HEK293T (cell line): ENCODE results near the gene DUOX1.

Experiments
- CTCF ChIA-PET: fragments of 350-600 bp; formaldehyde crosslinking; extraction: SDS; loops from one replicate; lab custom pipeline; 2021; ENCODE audit warnings: antibody characterized with exemption, inconsistent platforms; lab: Yijun Ruan, JAX
- POLR2A ChIA-PET: fragments of 350-600 bp; formaldehyde crosslinking; extraction: SDS; loops from one replicate; lab custom pipeline; 2020; ENCODE audit warnings: antibody characterized with exemption, inconsistent platforms; lab: Yijun Ruan, JAX
- DNase-seq: peaks from one replicate; pipeline ENCODE4 v3.0.0; 2012; ENCODE audit warnings: mixed read lengths; ENCODE audit errors: extremely low spot score
- ARNT ChIP-seq: fragments of 450-650 bp; IDR thresholded peaks from 2 replicates; pipeline ENCODE4 v1.6.1; 2017; ENCODE audit warnings: mild to moderate bottlenecking
- BHLHE40 ChIP-seq: fragments of 450-650 bp; IDR thresholded peaks from 2 replicates; pipeline ENCODE4 v1.6.1; 2016; ENCODE audit warnings: mild to moderate bottlenecking, moderate library complexity, borderline replicate concordance
- CTBP1 ChIP-seq: fragments of 450-650 bp; IDR thresholded peaks from 2 replicates; pipeline ENCODE4 v1.6.1; 2016; ENCODE audit warnings: borderline replicate concordance
- ELF4 ChIP-seq: fragments of 450-650 bp; IDR thresholded peaks from 2 replicates; pipeline ENCODE4 v1.6.1; 2017; ENCODE audit warnings: antibody characterized with exemption
- FOXA1 ChIP-seq: fragments of 450-650 bp; IDR thresholded peaks from 2 replicates; pipeline ENCODE4 v1.6.1; 2016; ENCODE audit warnings: mild to moderate bottlenecking
- FOXK2 ChIP-seq: fragments of 450-650 bp; IDR thresholded peaks from 2 replicates; pipeline ENCODE4 v1.6.1; 2016; ENCODE audit warnings: mild to moderate bottlenecking
- FOXM1 ChIP-seq: fragments of 450-650 bp; IDR thresholded peaks from 2 replicates; pipeline ENCODE4 v1.6.1; 2017; ENCODE audit warnings: mild to moderate bottlenecking, borderline replicate concordance
- HDGF ChIP-seq: fragments of 450-650 bp; IDR thresholded peaks from 2 replicates; pipeline ENCODE4 v1.6.1; 2017; ENCODE audit warnings: antibody characterized with exemption, borderline replicate concordance
- L3MBTL2 ChIP-seq: fragments of 450-650 bp; conservative IDR thresholded peaks from 2 replicates; pipeline ENCODE4 v1.6.1; 2016; ENCODE audit warnings: mild to moderate bottlenecking
- LEF1 ChIP-seq: fragments of 450-650 bp; IDR thresholded peaks from 2 replicates; pipeline ENCODE4 v1.6.1; 2017; ENCODE audit warnings: mild to moderate bottlenecking, borderline replicate concordance
- NFRKB ChIP-seq: fragments of 450-650 bp; IDR thresholded peaks from 2 replicates; pipeline ENCODE4 v1.6.1; 2016; ENCODE audit warnings: mild to moderate bottlenecking, moderate library complexity
- SP1 ChIP-seq: fragments of 450-650 bp; IDR thresholded peaks from 2 replicates; pipeline ENCODE4 v1.6.1; 2017
- SUZ12 ChIP-seq: fragments of 450-650 bp; IDR thresholded peaks from 2 replicates; pipeline ENCODE4 v1.6.1; 2016; ENCODE audit warnings: mild to moderate bottlenecking
- TARDBP ChIP-seq: fragments of 450-650 bp; IDR thresholded peaks from 2 replicates; pipeline ENCODE4 v1.6.1; 2016
- ZNF384 ChIP-seq: fragments of 450-650 bp; IDR thresholded peaks from 2 replicates; pipeline ENCODE4 v1.6.1; 2016
- TF ChIP-seq, protein P1 (sequence below): fragments of 450-650 bp; IDR thresholded peaks from 2 replicates; pipeline ENCODE4 v1.6.1; 2016

Gene DUOX1

DNA sequence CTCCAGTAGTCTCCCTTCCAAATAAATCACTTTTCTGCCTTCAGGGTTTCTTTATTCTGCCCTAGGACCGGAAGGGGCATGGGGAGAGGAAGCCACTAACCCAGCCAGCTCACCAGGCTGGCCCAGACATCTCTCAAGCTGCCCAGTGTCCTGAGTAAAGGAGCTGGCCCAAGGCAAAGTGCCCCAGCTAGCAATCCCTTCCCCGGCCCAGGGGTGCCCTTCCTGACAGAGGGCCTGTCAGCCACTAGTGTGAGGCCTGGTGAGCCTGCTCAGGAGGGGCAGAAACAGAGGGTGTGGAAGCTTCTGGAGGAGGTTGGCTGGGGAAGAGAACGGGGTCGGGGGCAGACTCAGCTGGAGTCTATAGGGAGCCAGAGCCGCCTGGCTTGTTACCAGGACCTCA lies 35.7 kb downstream of the DUOX1 start:
- DNase-seq = no peak
- TF ChIP-seq CTBP1 = no peak
- TF ChIP-seq SP1 = no peak
- TF ChIP-seq TARDBP = no peak
- ChIA-PET CTCF (interaction anchor here (1.1 kb wide), 1 partner anchor 47 kb away, joined by 5 read pairs; no protein-coding TSS in a partner anchor), POLR2A (interaction anchor here (1.2 kb wide), 1 partner anchor 237 kb away, joined by 3 read pairs; a partner anchor contains a TSS)

DNA sequence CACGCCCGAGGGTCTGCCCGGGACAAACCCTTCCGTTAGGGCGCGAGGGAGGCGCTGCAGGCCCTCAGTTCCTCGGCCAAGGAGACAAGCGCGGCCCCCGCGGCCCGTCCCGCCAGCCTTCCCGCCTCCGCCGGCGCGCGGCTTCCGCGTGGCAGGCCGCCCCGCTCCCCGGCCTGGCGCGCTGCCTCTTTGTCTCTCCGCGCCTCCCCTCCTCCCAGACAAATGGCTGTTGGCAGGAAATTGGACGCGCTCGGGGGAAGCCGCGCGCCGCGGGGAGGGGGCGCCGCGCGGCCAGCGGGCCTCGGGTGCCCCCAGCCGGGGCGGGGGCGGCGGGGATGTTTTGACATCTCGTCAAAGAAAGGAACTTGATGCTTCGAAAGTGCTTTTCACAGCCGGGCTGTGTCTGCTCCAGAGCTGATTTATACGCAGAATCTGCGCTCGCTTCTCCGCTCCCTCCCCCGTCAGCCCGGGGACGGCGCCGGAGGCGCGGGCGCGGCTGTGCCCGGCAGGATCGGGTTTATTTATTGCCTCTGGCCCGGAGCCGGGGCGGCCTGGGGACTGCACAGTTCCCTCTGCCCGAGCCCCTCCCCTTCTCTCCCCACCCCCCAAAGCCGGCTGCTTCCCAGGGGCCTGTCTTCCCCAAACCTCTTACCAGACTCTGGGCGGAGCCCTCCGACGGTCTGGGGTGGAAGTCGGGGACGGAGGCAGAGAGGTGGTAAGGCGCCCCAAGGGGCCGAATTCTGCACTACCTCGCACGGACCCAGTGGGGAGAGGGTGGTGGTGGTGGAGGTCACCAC lies 37.2 kb downstream of the DUOX1 start:
- no peak for TF ChIP-seq ELF4
- TF ChIP-seq HDGF = no peak
- TF ChIP-seq ARNT = no peak
- no peak for TF ChIP-seq SP1
- no peak for TF ChIP-seq ZNF384
- TF ChIP-seq SUZ12 = no peak
- no peak for TF ChIP-seq LEF1
- TF ChIP-seq L3MBTL2 = no peak
- no peak for TF ChIP-seq FOXM1
- TF ChIP-seq BHLHE40 = no peak
- TF ChIP-seq, protein P1, sequence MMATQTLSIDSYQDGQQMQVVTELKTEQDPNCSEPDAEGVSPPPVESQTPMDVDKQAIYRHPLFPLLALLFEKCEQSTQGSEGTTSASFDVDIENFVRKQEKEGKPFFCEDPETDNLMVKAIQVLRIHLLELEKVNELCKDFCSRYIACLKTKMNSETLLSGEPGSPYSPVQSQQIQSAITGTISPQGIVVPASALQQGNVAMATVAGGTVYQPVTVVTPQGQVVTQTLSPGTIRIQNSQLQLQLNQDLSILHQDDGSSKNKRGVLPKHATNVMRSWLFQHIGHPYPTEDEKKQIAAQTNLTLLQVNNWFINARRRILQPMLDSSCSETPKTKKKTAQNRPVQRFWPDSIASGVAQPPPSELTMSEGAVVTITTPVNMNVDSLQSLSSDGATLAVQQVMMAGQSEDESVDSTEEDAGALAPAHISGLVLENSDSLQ = no peak
- no peak for TF ChIP-seq FOXA1
- TF ChIP-seq CTBP1 = no peak
- no peak for TF ChIP-seq NFRKB
- no peak for TF ChIP-seq FOXK2
- TF ChIP-seq TARDBP = no peak
- peak; percentile 53 for DNase-seq
- CTCF ChIA-PET = interaction anchor here (0.7 to 1.5 kb wide), 3 partner anchors 10 to 65 kb away, joined by 3 to 7 read pairs (median 4); no protein-coding TSS in a partner anchor
- POLR2A ChIA-PET = interaction anchor here (0.9 to 1.8 kb wide), 4 partner anchors 15 to 235 kb away, joined by 3 to 9 read pairs (median 4); partner anchors contain the start of gene SHF

DNA sequence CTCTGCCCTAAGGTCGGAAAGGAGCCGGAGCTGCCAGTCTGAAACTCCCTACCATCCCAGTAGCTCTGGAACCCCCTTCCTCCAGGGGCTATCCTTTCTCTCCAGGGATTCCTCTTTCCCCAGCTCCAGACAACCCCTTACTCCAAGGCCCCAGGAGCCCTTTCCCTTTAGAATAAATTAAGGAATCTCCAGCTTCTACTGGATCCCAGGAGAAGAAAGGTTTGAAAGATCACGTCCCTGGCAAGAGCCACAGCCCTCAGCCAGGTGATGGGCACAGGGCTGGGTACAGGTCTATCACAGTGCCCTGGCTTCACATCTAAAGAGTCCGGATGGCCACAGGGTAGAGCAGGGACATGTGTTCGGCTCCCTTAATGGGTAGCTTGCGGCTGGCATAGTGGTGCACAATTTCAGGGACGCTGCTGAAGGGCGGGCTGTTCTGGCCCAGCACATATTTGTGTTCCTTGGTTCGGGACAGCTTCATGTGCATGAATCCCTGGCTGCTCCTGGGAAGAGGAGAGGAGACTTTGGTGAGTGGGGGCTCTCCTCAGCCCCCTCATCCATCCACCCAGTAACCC lies 37.9 kb downstream of the DUOX1 start:
- DNase-seq = no peak
- ChIA-PET POLR2A (interaction anchor here (0.9 to 1.8 kb wide), 7 partner anchors 14 to 235 kb away, joined by 3 to 9 read pairs (median 4); partner anchors contain the start of gene SHF), CTCF (interaction anchor here (0.7 to 1.5 kb wide), 5 partner anchors 9 to 66 kb away, joined by 3 to 7 read pairs (median 4); no protein-coding TSS in a partner anchor)
- TF ChIP-seq SP1 = no peak
- TF ChIP-seq FOXK2 = no peak
- TF ChIP-seq ELF4 = no peak

- CTCF ChIA-PET = interaction anchor here (0.9 to 1.5 kb wide), 5 partner anchors 9 to 50 kb away, joined by 3 to 7 read pairs (median 4); no protein-coding TSS in a partner anchor
- POLR2A ChIA-PET = interaction anchor here (0.6 to 1.8 kb wide), 8 partner anchors 14 to 234 kb away, joined by 3 to 9 read pairs (median 4); partner anchors contain the start of gene SHF
- DNase-seq = no peak
- no peak for TF ChIP-seq SP1
- no peak for TF ChIP-seq CTBP1
- TF ChIP-seq ZNF384 = no peak
- no peak for TF ChIP-seq FOXA1
- no peak for TF ChIP-seq TARDBP
- no peak for TF ChIP-seq ARNT
- TF ChIP-seq L3MBTL2 = no peak
- no peak for TF ChIP-seq ELF4
- TF ChIP-seq SUZ12 = no peak
- TF ChIP-seq FOXK2 = no peak
- TF ChIP-seq, protein P1 = no peak
- TF ChIP-seq HDGF = no peak
- TF ChIP-seq NFRKB = no peak
- no peak for TF ChIP-seq BHLHE40
- TF ChIP-seq FOXM1 = no peak
- TF ChIP-seq LEF1 = no peak
These were observed 38.5 kb downstream of the DUOX1 start for GRCh38 chr15:45168286-45168685.

GRCh38 chr15:45168751-45169551 lies 39.2 kb downstream of the DUOX1 start:
- TF ChIP-seq SP1 (no peak), TARDBP (no peak), ZNF384 (no peak), FOXA1 (no peak), NFRKB (no peak), SUZ12 (no peak), LEF1 (no peak), HDGF (no peak), CTBP1 (no peak), L3MBTL2 (no peak), BHLHE40 (no peak), FOXM1 (no peak), ARNT (no peak), FOXK2 (no peak), ELF4 (no peak)
- TF ChIP-seq, protein P1 = no peak
- ChIA-PET POLR2A (interaction anchor here (0.6 to 2.1 kb wide), 7 partner anchors 18 to 110 kb away, joined by 3 to 9 read pairs (median 4); partner anchors contain the start of gene SHF), CTCF (interaction anchor here (0.9 to 1.5 kb wide), 5 partner anchors 8 to 51 kb away, joined by 3 to 7 read pairs (median 4); no protein-coding TSS in a partner anchor)
- no peak for DNase-seq
